Muscle of leg (tissue), 11 donors: ENCODE results near the gene KDM4C. TPM values are rescaled to one million over a fixed set of nuclear protein-coding genes. Genes with fewer than 3 reads are reported as not detected.

Experiments used
- DNase-seq: peaks from one replicate; pipeline ENCODE4 v3.0.0; 2013
- H3K27ac ChIP-seq: one replicate; pipeline ENCODE4 v1.5.1; 2013; ENCODE audit warnings: mild to moderate bottlenecking, low read length, control low read depth
- H3K27me3 ChIP-seq: one replicate; pipeline ENCODE4 v1.6.1; 2013; ENCODE audit warnings: low read length; ENCODE audit not compliant: control insufficient read depth, insufficient read depth
- H3K36me3 ChIP-seq: one replicate; pipeline ENCODE4 v1.6.1; 2013; ENCODE audit warnings: low read length; ENCODE audit not compliant: control insufficient read depth, insufficient read depth
- H3K4me1 ChIP-seq: one replicate; pipeline ENCODE4 v1.6.1; 2013; ENCODE audit warnings: low read length; ENCODE audit not compliant: control insufficient read depth, insufficient read depth
- H3K4me3 ChIP-seq: one replicate; pipeline ENCODE4 v1.5.1; 2013; ENCODE audit warnings: low read length, control low read depth
- H3K9me3 ChIP-seq: replicated peaks from 2 replicates; pipeline ENCODE4 v1.6.1; 2013; ENCODE audit warnings: low read depth, low read length; ENCODE audit not compliant: control insufficient read depth
- WGBS: methylation state at CpG from one replicate; pipeline ENCODE4 v1.1.5; 2013; ENCODE audit warnings: missing lambda C conversion rate; ENCODE audit not compliant: insufficient coverage; 5-methylcytosine and 5-hydroxymethylcytosine counted together
- polyA plus RNA-seq, 8 donors: library from polyadenylated mRNA; unstranded; fragments of 120-200 nt; gene quantifications; one replicate each; pipeline versions ENCODE4 v1.2.1 to v1.2.3, GENCODE V29; 2013; ENCODE audit warnings: inconsistent platforms in 1 of 8, low replicate concordance in 1 of 8; ENCODE audit not compliant: insufficient read length in 8 of 8, insufficient read depth in 1 of 8
- total RNA-seq: library from RNA; stranded (reverse); fragments of 120-200 nt; gene quantifications from one replicate; pipeline ENCODE4 v1.2.4, GENCODE V29; 2013

Gene KDM4C
- total and polyA plus RNA-seq, 9 donors = 10.1 to 19.0 (median 11.2) TPM

DNA sequence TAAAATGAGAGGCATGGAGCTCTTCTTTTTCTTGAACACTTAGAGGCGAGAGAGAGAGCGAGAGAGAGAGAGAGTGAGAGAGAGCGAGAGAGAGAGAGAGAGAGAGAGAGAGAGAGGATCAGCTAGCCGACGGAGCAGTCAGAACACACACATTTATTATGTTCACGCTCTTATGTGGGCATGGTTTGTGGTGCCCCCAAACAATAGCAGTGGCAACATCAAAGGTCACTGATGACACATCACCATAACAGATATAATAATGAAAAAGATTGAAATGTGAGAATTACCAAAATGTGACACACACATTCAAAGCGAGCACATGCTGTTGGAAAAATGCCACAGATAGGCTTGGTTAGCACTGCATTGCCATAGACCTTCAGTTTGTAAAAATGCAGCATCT lies 116.1 kb downstream of the KDM4C start:
- peak; percentile 19 for DNase-seq
- H3K4me1 ChIP-seq = no peaks in the 10 kb centered on the region
- WGBS = no CpG with 5 or more reads among the region's 7 CpGs
- no peak overlapping the region for H3K27ac ChIP-seq
- no peaks in the 10 kb centered on the region for H3K9me3 ChIP-seq
- H3K4me3 ChIP-seq = no peak overlapping the region
- no peaks in the 10 kb centered on the region for H3K27me3 ChIP-seq
- H3K36me3 ChIP-seq = no peaks in the 10 kb centered on the region

DNA sequence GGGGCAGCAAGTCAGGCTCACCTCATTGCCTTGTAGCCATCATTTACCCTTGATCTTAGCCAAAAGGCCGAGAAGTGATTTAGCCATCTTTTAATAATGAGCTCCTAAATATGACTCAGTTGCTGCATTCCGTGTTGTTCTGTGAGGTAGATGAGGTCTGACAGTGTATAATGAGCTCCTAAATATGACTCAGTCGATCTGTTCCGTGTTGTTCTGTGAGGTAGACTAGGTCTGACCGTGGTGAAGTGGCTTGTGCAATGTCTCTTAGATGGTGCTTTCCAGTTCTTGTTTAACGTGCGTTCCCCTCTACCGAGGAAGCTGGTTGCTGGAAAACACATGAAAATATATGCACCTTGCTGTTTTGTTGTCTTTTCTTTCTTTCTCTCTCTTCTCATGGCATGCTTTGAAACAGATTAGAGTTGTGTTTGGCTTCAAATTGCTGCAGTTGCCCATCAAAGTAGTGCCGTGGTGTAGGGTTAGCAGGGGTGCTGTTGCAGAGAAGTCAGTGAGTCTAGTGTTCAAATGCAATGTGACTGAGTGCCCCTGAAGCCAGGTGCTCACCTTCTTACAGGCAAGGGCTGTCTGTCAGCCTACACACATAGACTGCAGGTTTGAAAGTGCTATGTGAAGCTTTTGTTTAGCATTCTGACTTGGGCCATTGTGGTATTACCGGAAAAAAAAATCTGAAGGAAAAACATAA lies 118.6 kb downstream of the KDM4C start:
- Histone ChIP-seq H3K9me3 (no peaks in the 10 kb centered on the region), H3K4me3 (no peak overlapping the region), H3K36me3 (no peaks in the 10 kb centered on the region), H3K27ac (no peak overlapping the region), H3K4me1 (no peaks in the 10 kb centered on the region), H3K27me3 (no peaks in the 10 kb centered on the region)
- no peak for DNase-seq
- 97% methylated on average over 5 of the region's 10 CpGs for WGBS

DNA sequence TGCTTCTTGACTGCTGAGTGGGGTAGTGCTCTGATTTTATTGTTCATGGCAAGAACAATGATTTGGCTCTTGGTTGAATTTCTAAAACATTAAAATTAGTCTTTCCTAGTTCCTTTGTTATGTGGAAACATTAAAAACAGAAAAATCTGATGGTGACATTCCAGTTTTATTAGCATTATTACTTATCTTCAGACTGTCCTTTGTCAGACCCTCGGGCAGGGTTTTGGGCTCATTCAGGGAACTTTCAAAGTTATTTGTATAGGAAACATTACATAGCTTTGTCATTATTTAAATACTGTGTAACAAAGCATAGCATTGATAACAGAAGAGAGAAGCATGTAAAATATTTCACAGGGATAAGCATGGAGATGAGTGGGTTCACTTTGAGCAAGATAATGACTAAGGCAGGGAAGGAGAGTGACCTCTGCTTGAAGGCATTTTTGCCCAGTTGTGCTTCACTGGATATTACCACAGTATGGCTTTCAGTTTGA lies 119.9 kb downstream of the KDM4C start:
- Histone ChIP-seq H3K4me1 (no peaks in the 10 kb centered on the region), H3K27ac (no peak overlapping the region), H3K9me3 (no peaks in the 10 kb centered on the region), H3K4me3 (no peak overlapping the region), H3K36me3 (no peaks in the 10 kb centered on the region), H3K27me3 (no peaks in the 10 kb centered on the region)
- DNase-seq = no peak
- no CpG with 5 or more reads among the region's 1 CpG for WGBS

DNA sequence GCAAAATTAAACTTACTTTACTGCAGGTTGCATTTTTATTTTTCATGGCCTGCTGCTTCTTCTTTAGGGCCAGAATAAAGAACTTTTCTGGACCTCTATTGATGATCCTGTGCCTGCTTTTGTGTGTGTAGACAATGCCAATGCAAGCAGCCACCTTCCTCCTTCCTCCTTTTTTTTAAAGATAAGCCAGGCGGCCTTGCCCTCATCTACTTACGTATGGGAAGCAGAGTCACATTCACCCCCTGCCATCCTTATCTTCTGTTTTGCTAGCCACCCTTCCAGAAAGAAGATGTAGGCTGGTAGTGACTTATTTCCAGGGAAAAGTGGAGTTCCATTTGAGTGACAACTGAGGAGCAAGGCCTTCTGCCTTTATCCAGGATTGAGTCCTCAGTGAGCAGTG lies 122.9 kb downstream of the KDM4C start:
- H3K27me3 ChIP-seq = no peaks in the 10 kb centered on the region
- no peaks in the 10 kb centered on the region for H3K4me1 ChIP-seq
- no peak for DNase-seq
- H3K36me3 ChIP-seq = no peaks in the 10 kb centered on the region
- WGBS = no CpG with 5 or more reads among the region's 2 CpGs
- H3K27ac ChIP-seq = no peak overlapping the region
- H3K4me3 ChIP-seq = no peak overlapping the region
- H3K9me3 ChIP-seq = no peaks in the 10 kb centered on the region

DNA sequence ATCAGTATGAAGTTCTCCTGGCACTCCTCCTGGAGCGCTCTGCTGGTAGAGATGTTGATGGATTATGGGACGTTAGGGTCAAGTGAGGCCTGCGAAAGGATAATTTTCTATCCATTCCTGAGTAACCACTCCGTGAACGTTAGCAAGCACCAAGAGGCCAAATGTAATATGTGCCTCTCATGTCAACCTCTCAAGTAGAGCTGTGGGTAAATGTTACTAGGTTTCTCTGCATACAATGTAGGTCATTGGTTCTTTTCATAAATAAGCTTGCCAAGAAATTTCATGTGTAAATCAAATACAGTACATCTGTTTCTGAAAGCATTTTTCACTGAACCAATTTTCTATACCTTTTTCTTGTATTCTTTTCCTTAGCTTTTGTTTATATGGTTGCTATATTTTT lies 126.3 kb downstream of the KDM4C start:
- Histone ChIP-seq H3K27me3 (no peaks in the 10 kb centered on the region), H3K9me3 (no peaks in the 10 kb centered on the region), H3K36me3 (no peaks in the 10 kb centered on the region), H3K4me3 (no peak overlapping the region), H3K4me1 (no peaks in the 10 kb centered on the region), H3K27ac (no peak overlapping the region)
- WGBS = no CpG with 5 or more reads among the region's 5 CpGs
- no peak for DNase-seq

DNA sequence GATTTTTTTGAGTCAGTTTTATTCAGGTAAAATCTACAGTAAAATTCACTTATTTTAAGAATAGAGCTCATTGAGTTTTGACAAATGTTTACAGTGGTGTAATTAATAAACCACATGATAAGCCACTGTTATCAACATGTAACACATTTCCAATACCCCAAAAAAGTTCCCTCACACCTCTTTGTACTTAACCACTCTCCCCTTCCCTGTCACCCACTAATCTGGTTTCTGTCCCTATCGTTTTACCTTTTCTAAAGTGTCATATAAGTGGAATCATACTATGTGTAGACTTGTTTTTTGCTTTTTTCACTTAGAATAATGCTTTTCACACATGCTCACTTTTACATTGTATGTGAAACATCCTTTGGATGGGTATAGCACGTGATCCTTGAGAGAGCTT lies 127.2 kb downstream of the KDM4C start:
- H3K4me3 ChIP-seq = no peak overlapping the region
- no CpG with 5 or more reads among the region's 2 CpGs for WGBS
- no peak for DNase-seq
- no peaks in the 10 kb centered on the region for H3K36me3 ChIP-seq
- no peak overlapping the region for H3K27ac ChIP-seq
- no peaks in the 10 kb centered on the region for H3K4me1 ChIP-seq
- H3K9me3 ChIP-seq = no peaks in the 10 kb centered on the region
- no peaks in the 10 kb centered on the region for H3K27me3 ChIP-seq

DNA sequence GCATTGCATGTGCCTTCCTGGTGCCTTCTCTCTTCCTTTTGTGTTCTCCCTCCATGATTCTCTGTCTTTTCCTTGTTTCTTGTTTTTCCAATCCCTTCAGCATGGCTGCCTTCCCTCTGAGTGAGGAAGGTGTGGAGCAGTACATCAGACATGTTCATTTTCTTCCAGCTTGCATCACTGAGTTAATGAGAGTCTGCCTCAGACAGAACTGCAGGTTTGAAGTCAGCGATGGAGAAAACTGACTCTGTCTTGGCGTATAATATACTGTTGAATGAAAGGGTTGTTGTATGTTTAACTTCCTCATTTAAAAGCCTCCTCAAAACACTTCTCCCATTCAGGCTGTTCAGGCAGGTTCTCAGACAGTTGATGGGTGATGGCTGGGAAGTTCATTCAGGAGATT lies 129.3 kb downstream of the KDM4C start:
- no CpG with 5 or more reads among the region's 2 CpGs for WGBS
- Histone ChIP-seq H3K27me3 (no peaks in the 10 kb centered on the region), H3K27ac (no peak overlapping the region), H3K4me3 (no peak overlapping the region), H3K36me3 (no peaks in the 10 kb centered on the region), H3K4me1 (no peaks in the 10 kb centered on the region), H3K9me3 (no peaks in the 10 kb centered on the region)
- no peak for DNase-seq

DNA sequence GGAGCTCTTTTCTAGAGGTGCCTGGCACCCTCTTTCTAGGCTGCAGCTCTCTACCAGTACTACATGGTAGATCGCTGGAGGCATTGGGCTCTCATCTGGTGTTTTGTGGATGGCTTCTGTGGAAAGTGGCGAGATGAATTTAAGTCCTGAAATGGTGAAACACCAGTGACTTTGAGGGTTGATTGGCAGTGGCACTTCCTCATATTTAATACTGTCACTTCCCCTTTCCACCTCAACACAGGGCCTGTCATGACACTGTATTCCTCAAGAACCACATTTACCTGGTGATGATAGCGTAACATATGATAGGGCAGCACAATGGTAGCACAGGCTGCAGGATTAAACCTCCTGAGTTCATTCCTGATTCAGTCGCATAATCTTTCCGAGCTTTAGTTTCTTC lies 132.1 kb downstream of the KDM4C start:
- no peaks in the 10 kb centered on the region for H3K4me1 ChIP-seq
- H3K9me3 ChIP-seq = no peaks in the 10 kb centered on the region
- no peak for DNase-seq
- 100% methylated on average over 2 of the region's 5 CpGs for WGBS
- H3K36me3 ChIP-seq = peaks cover 4% of the 10 kb centered on the region
- H3K27ac ChIP-seq = no peak overlapping the region
- no peak overlapping the region for H3K4me3 ChIP-seq
- H3K27me3 ChIP-seq = no peaks in the 10 kb centered on the region

DNA sequence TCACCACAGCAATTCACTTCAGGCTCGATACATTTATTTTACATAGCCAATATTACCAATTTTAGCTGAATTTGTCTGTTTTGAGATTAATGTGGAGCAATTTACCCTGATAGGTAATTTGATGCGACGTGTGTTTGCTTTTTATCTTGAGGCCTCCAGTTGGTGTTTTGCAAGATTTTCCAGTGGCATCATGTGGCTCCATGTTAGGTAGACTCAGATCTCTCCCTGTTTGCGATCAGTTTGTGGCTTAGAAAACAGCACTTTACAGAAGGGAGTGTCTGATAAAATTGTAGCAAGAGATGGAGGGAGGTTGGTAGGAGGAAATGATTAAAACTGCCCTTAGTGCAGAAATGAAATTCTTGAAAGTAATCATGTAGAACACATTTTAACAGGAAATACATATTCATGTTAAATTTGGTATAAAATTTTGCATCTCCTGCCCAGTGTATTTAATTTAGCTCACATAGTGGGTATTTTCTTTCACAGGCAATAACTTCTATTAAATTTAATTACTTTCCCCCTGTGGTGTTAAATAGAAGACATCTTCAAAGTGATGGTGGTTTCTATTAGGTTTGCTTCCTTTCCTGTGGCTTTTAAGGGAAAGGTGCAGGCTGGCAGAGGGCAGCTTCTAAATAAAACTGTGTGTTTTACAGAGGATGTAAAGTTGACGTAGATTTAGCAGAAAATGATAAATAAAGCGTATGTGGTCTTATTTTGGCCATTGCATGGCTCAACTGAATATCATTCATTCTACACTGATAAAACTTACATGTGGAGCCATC lies 135.8 kb downstream of the KDM4C start:
- DNase-seq = no peak
- Histone ChIP-seq H3K4me3 (no peak overlapping the region), H3K27ac (no peak overlapping the region), H3K36me3 (peaks cover 4% of the 10 kb centered on the region), H3K4me1 (no peaks in the 10 kb centered on the region), H3K9me3 (no peaks in the 10 kb centered on the region), H3K27me3 (no peaks in the 10 kb centered on the region)
- WGBS = 100% methylated on average over 2 of the region's 6 CpGs

DNA sequence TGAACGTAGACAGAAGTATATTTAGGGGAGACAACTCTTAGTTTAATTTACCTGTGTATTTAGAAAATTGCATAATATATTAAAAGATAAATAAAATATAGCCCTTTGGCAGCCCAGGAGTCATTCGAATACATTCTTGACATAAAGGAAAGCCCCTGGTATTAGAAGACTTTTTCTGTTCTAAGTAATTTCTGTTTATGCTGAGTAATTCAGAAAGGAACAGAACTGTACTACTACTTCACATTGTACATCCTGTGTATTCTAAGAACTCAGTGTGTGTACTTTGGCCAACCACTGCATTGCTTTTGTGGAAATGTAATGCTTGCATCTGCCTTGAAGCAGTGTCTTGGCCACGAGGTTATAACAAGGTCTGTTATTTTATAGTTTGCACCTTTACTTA lies 136.4 kb downstream of the KDM4C start:
- WGBS = no CpG with 5 or more reads among the region's 3 CpGs
- Histone ChIP-seq H3K27ac (no peak overlapping the region), H3K4me1 (no peaks in the 10 kb centered on the region), H3K9me3 (no peaks in the 10 kb centered on the region), H3K36me3 (peaks cover 4% of the 10 kb centered on the region), H3K27me3 (no peaks in the 10 kb centered on the region), H3K4me3 (no peak overlapping the region)
- no peak for DNase-seq
